CD4-positive, alpha-beta T cell (primary cell): ENCODE data around the gene UGT1A6. TPM values are rescaled to one million over a fixed set of nuclear protein-coding genes. Genes with fewer than 3 reads are reported as not detected.

Source experiments
- ATAC-seq: fragments of 200-7000 bp; cut with Tn5 transposase; one replicate; pipeline ENCODE4 v1.10.0; 2022; ENCODE audit warnings: mild to moderate bottlenecking; ENCODE audit not compliant: poor library complexity
- CTCF ChIA-PET: fragments of 350-600 bp; sonication (Branson Sonifier 250); formaldehyde crosslinking; loops from one replicate; lab custom pipeline; 2021; ENCODE audit warnings: antibody characterized with exemption, inconsistent platforms; lab: Charles Lee
- POLR2A ChIA-PET: fragments of 350-600 bp; sonication (Branson Sonifier 250); formaldehyde crosslinking; loops from one replicate; lab custom pipeline; 2021; ENCODE audit warnings: antibody characterized with exemption, inconsistent platforms; lab: Charles Lee
- DNase-seq, 14 experiments: peaks; one replicate each; pipeline ENCODE4 v3.0.0-alpha.2; 2013 to 2020; ENCODE audit warnings: mixed read lengths in 2 of 14
- H3K27ac ChIP-seq, 2 donors: one replicate each; pipeline versions ENCODE4 v1.5.1 to v1.7.0; 2013; ENCODE audit warnings: low read length in 2 of 2, low read depth in 1 of 2, mild to moderate bottlenecking in 1 of 2
- H3K27me3 ChIP-seq, 2 experiments: 1 replicate in 1 of 2; 2 replicates in 1 of 2; pipeline versions ENCODE4 v1.6.1 to v1.7.0; 2013; ENCODE audit warnings: low read length in 2 of 2, control low read depth in 1 of 2, mild to moderate bottlenecking in 1 of 2, moderate library complexity in 1 of 2; ENCODE audit not compliant: insufficient read depth in 2 of 2, control insufficient read depth in 1 of 2
- H3K36me3 ChIP-seq: one replicate; pipeline ENCODE4 v1.6.1; 2013; ENCODE audit warnings: low read length, control low read depth; ENCODE audit not compliant: insufficient read depth
- H3K4me1 ChIP-seq: one replicate; pipeline ENCODE4 v1.6.1; 2013; ENCODE audit warnings: low read length, control low read depth; ENCODE audit not compliant: insufficient read depth
- H3K4me3 ChIP-seq: one replicate; pipeline ENCODE4 v1.5.1; 2013; ENCODE audit warnings: mild to moderate bottlenecking, low read length, moderate library complexity
- H3K9me3 ChIP-seq, 2 experiments: 1 replicate in 1 of 2; 2 replicates in 1 of 2; pipeline versions ENCODE4 v1.6.1 to v1.7.0; 2013; ENCODE audit warnings: low read length in 2 of 2, mild to moderate bottlenecking in 2 of 2, control low read depth in 1 of 2, moderate library complexity in 1 of 2; ENCODE audit not compliant: control insufficient read depth in 1 of 2, insufficient read depth in 1 of 2
- H3K27ac Mint-ChIP-seq: one replicate; pipeline ENCODE4 v1.8.0; 2020; ENCODE audit warnings: mixed read lengths
- H3K27me3 Mint-ChIP-seq: one replicate; pipeline ENCODE4 v1.8.0; 2021; ENCODE audit warnings: mixed read lengths
- H3K36me3 Mint-ChIP-seq: one replicate; pipeline ENCODE4 v1.8.0; 2021; ENCODE audit warnings: low read depth, mixed read lengths
- H3K4me1 Mint-ChIP-seq: one replicate; pipeline ENCODE4 v1.8.0; 2021; ENCODE audit warnings: low read depth, mixed read lengths
- H3K4me3 Mint-ChIP-seq: one replicate; pipeline ENCODE4 v1.8.0; 2020; ENCODE audit warnings: mild to moderate bottlenecking, mixed read lengths
- H3K9me3 Mint-ChIP-seq: one replicate; pipeline ENCODE4 v1.8.0; 2020; ENCODE audit warnings: mixed read lengths
- CTCF ChIP-seq: fragments of 200-600 bp; IDR thresholded peaks from one replicate; pipeline ENCODE4 v1.8.0; 2022; ENCODE audit warnings: antibody characterized with exemption, mild to moderate bottlenecking
- intact Hi-C, 2 experiments: fragments of 100-400 bp; cut with DNase I in 1 of 2; cut with micrococcal nuclease in 1 of 2; formaldehyde crosslinking; loops; one replicate each; pipeline versions ENCODE4 v1.15.1 to v1.9.0; 2023 to 2025; cut with DNase I, micrococcal nuclease
- total RNA-seq, 174 experiments: library from RNA in 2 of 174; stranded (reverse) in 2 of 174; gene quantifications; one replicate each; pipeline ENCODE4 v1.2.3 and lab custom pipeline; 2021 to 2026

UGT1A6 gene
- total RNA-seq, 2 experiments from 2014 or later, result not detected

- ChIA-PET POLR2A (no interaction called here), CTCF (no interaction called here)
- no peak overlapping the region for H3K4me3 Mint-ChIP-seq
- H3K36me3 Mint-ChIP-seq, result no peaks in the 10 kb centered on the region
- H3K4me1 ChIP-seq, result no peaks in the 10 kb centered on the region
- no peak overlapping the region for H3K27ac Mint-ChIP-seq
- intact Hi-C loops, result no loop called here
- DNase-seq (no peak), ATAC-seq (no peak)
- no peaks in the 10 kb centered on the region for H3K9me3 Mint-ChIP-seq
- no peaks in the 10 kb centered on the region for H3K27me3 ChIP-seq
- H3K4me3 ChIP-seq, result no peak overlapping the region
- H3K27ac ChIP-seq, result no peak overlapping the region
- no peaks in the 10 kb centered on the region for H3K36me3 ChIP-seq
- H3K9me3 ChIP-seq, result peaks cover 0 to 8% of the 10 kb centered on the region in 2 experiments
- H3K27me3 Mint-ChIP-seq, result no peaks in the 10 kb centered on the region
- no peaks in the 10 kb centered on the region for H3K4me1 Mint-ChIP-seq
- no peak for TF ChIP-seq CTCF
These were observed 100.0 kb downstream of the UGT1A6 start for GRCh38 chr2:233792720-233793119.

GRCh38 chr2:233793465-233794127 is 100.9 kb downstream of the UGT1A6 start:
- H3K4me1 Mint-ChIP-seq, result no peaks in the 10 kb centered on the region
- intact Hi-C loops, result no loop called here
- no peaks in the 10 kb centered on the region for H3K9me3 Mint-ChIP-seq
- no peaks in the 10 kb centered on the region for H3K36me3 Mint-ChIP-seq
- H3K27me3 Mint-ChIP-seq, result no peaks in the 10 kb centered on the region
- DNase-seq (no peak), ATAC-seq (no peak)
- H3K27ac ChIP-seq, result no peak overlapping the region
- H3K9me3 ChIP-seq, result peaks cover 0 to 8% of the 10 kb centered on the region in 2 experiments
- no peaks in the 10 kb centered on the region for H3K27me3 ChIP-seq
- H3K4me3 Mint-ChIP-seq, result no peak overlapping the region
- H3K36me3 ChIP-seq, result no peaks in the 10 kb centered on the region
- ChIA-PET CTCF (no interaction called here), POLR2A (no interaction called here)
- H3K27ac Mint-ChIP-seq, result no peak overlapping the region
- no peak for TF ChIP-seq CTCF
- no peak overlapping the region for H3K4me3 ChIP-seq
- no peaks in the 10 kb centered on the region for H3K4me1 ChIP-seq

GRCh38 chr2:233794128-233794658 is 101.5 kb downstream of the UGT1A6 start:
- DNase-seq, result peak in 1 of 14 experiments; percentile 26
- POLR2A ChIA-PET, result no interaction called here

More at GRCh38 chr2:233794128-233794658, 101.5 kb downstream of the UGT1A6 start:
- no peaks in the 10 kb centered on the region for H3K36me3 ChIP-seq
- no peak overlapping the region for H3K27ac Mint-ChIP-seq
- H3K9me3 Mint-ChIP-seq, result no peaks in the 10 kb centered on the region
- H3K9me3 ChIP-seq, result peaks cover 0 to 8% of the 10 kb centered on the region in 2 experiments
- no peaks in the 10 kb centered on the region for H3K4me1 Mint-ChIP-seq
- CTCF ChIA-PET, result no interaction called here
- H3K4me1 ChIP-seq, result no peaks in the 10 kb centered on the region
- TF ChIP-seq CTCF, result no peak
- no peak overlapping the region for H3K27ac ChIP-seq
- no peak for ATAC-seq
- H3K27me3 Mint-ChIP-seq, result no peaks in the 10 kb centered on the region
- intact Hi-C loops, result no loop called here
- H3K4me3 Mint-ChIP-seq, result no peak overlapping the region
- no peak overlapping the region for H3K4me3 ChIP-seq
- no peaks in the 10 kb centered on the region for H3K36me3 Mint-ChIP-seq
- no peaks in the 10 kb centered on the region for H3K27me3 ChIP-seq
